ENCODE results near the gene MAP3K12. TPM values are rescaled to one million over a fixed set of nuclear protein-coding genes. Genes with fewer than 3 reads are reported as not detected.

Gene MAP3K12
- total and polyA plus RNA-seq, 2 of the 13 experiments (the other 11 are each of a cell fraction or from before 2014, with no cell fraction given): 0.20 to 1.1 TPM

- H4K20me1 ChIP-seq (ENCODE audit: insufficient read depth, low read length): peaks cover 53% of the 10 kb centered on the region
- H3K36me3 ChIP-seq (replicated peaks in 1 of 2; ENCODE audit: control insufficient read depth in 1 of 2, insufficient read depth in 2 of 2, low read length in 2 of 2): peaks cover 20 to 52% of the 10 kb centered on the region in 2 experiments
- peaks cover 34% of the 10 kb centered on the region for H3K4me1 ChIP-seq (ENCODE audit: insufficient read depth, low read length)
- peaks cover 56% of the 10 kb centered on the region for H3K79me2 ChIP-seq (ENCODE audit: insufficient read depth, low read length)
- intact Hi-C loops (cut with micrococcal nuclease; ENCODE audit: unreplicated experiment): no loop called here
- H3K4me2 ChIP-seq (ENCODE audit: low read depth, low read length): peak overlapping the region; percentile 91
- BruUV-seq (replicated peaks): no TSS peak
- H3K27ac ChIP-seq (ENCODE audit: extremely low read length, insufficient read depth, low read length): no peak overlapping the region
- TF ChIP-seq POLR2A (IDR thresholded peaks at IDR 0.05; ENCODE audit: insufficient read depth in 1 of 2, low read depth in 2 of 2, low read length in 2 of 2): peak in 1 of 2 experiments; percentile 11; a peak in 1 of 4 replicates
- peak; percentile 46; the same call in 1 of the 2 replicates for TF ChIP-seq MBD4 (IDR thresholded peaks at IDR 0.05; ENCODE audit: borderline replicate concordance, low read length)
- peak; percentile 31; the same call in 1 of the 2 replicates for TF ChIP-seq POLR2AphosphoS5 (IDR thresholded peaks at IDR 0.05; ENCODE audit: low read depth, low read length)
- TF ChIP-seq POLR2AphosphoS2 (IDR thresholded peaks at IDR 0.05; ENCODE audit: low read depth, low read length): peak; percentile 30; the same call in 1 of the 2 replicates
- TF ChIP-seq FOXA1 (IDR thresholded peaks at IDR 0.05): no peak
- TF ChIP-seq FOXA1 (CRISPR knock-in tag; IDR thresholded peaks at IDR 0.05): no peak
- no peak overlapping the region for H2AFZ ChIP-seq (ENCODE audit: low read length)
- CTCF ChIA-PET (ENCODE audit: low intra/inter-chr PET ratio, low total read pairs): no interaction called here
- FAIRE-seq (no peak), DNase-seq (ENCODE audit: low spot score) (no peak), ATAC-seq (no peak)
- 59% methylated on average over 6 of the region's 6 CpGs for WGBS (ENCODE audit: low lambda C conversion rate)
- H3K4me3 ChIP-seq (replicated peaks in 1 of 3; ENCODE audit: insufficient read depth in 1 of 3, low read depth in 2 of 3, low read length in 3 of 3): peak overlapping the region; percentile 29 to 95 (median 77); a peak in 4 of 6 replicates
- in situ Hi-C loops (cut with HindIII; ENCODE audit: extremely low pct_ligation_motif_present, low pct_unique_long_range_greater_than_20kb): no loop called here
- POLR2A ChIA-PET: interaction anchor here (1.0 to 2.8 kb wide), 6 partner anchors 8 to 75 kb away, joined by 3 to 9 read pairs (median 6); partner anchors contain the start of genes PRR13, SP1 and TARBP2
- peak overlapping the region; percentile 92 for H3K9ac ChIP-seq (ENCODE audit: insufficient read depth, low read depth, low read length)
- no peaks in the 10 kb centered on the region for H3K9me3 ChIP-seq (ENCODE audit: low read length)
- H3K27me3 ChIP-seq (ENCODE audit: control insufficient read depth in 1 of 2, insufficient read depth in 2 of 2, low read length in 2 of 2): no peaks in the 10 kb centered on the region
Measured at GRCh38 chr12:53453953-53454640, 45.2 kb downstream of the MAP3K12 start.

- H3K9me3 ChIP-seq (ENCODE audit: low read length): no peaks in the 10 kb centered on the region
- peaks cover 48% of the 10 kb centered on the region for H3K79me2 ChIP-seq (ENCODE audit: insufficient read depth, low read length)
- BruUV-seq (replicated peaks): no TSS peak
- intact Hi-C loops (cut with micrococcal nuclease; ENCODE audit: unreplicated experiment): no loop called here
- H3K36me3 ChIP-seq (replicated peaks in 1 of 2; ENCODE audit: control insufficient read depth in 1 of 2, insufficient read depth in 2 of 2, low read length in 2 of 2): peaks cover 19 to 37% of the 10 kb centered on the region in 2 experiments
- CTCF ChIA-PET (ENCODE audit: low intra/inter-chr PET ratio, low total read pairs): no interaction called here
- ATAC-seq (peak; percentile 74), DNase-seq (ENCODE audit: low spot score) (peak; percentile 72), FAIRE-seq (no peak)
- H3K4me1 ChIP-seq (ENCODE audit: insufficient read depth, low read length): peaks cover 34% of the 10 kb centered on the region
- WGBS (ENCODE audit: low lambda C conversion rate): 1% methylated on average over 53 of the region's 82 CpGs
- no peaks in the 10 kb centered on the region for H3K27me3 ChIP-seq (ENCODE audit: control insufficient read depth in 1 of 2, insufficient read depth in 2 of 2, low read length in 2 of 2)
- H3K4me3 ChIP-seq (replicated peaks in 1 of 3; ENCODE audit: insufficient read depth in 1 of 3, low read depth in 2 of 3, low read length in 3 of 3): peak overlapping the region; percentile 77 to 97 (median 95)
- H3K27ac ChIP-seq (ENCODE audit: extremely low read length, insufficient read depth, low read length): peak overlapping the region; percentile 92
- H3K4me2 ChIP-seq (ENCODE audit: low read depth, low read length): peak overlapping the region; percentile 91
- in situ Hi-C loops (cut with HindIII; ENCODE audit: extremely low pct_ligation_motif_present, low pct_unique_long_range_greater_than_20kb): no loop called here
- peaks cover 45% of the 10 kb centered on the region for H4K20me1 ChIP-seq (ENCODE audit: insufficient read depth, low read length)
- peak overlapping the region; percentile 92 for H3K9ac ChIP-seq (ENCODE audit: insufficient read depth, low read depth, low read length)
- POLR2A ChIA-PET: interaction anchor here (1.0 to 2.8 kb wide), 3 partner anchors 10 to 49 kb away, joined by 3 to 9 read pairs (median 4); partner anchors contain the start of gene TARBP2
- no peak overlapping the region for H2AFZ ChIP-seq (ENCODE audit: low read length)
- TF ChIP-seq ZNF768 (CRISPR knock-in tag; IDR thresholded peaks at IDR 0.05) (peak; percentile 70; the same call in 1 of the 2 replicates), ZC3H13 (CRISPR knock-in tag; IDR thresholded peaks at IDR 0.05) (no peak), ZNF792 (CRISPR knock-in tag; IDR thresholded peaks at IDR 0.05) (no peak), NRL (CRISPR knock-in tag; IDR thresholded peaks at IDR 0.05; ENCODE audit: borderline replicate concordance) (peak; percentile 43; the same call in 1 of the 2 replicates), NFIB (CRISPR knock-in tag; IDR thresholded peaks at IDR 0.05; ENCODE audit: borderline replicate concordance) (no peak), YY1 (IDR thresholded peaks at IDR 0.05; ENCODE audit: insufficient read depth, insufficient replicate concordance, low read depth, low read length) (peak; percentile 53), PHF8 (CRISPR knock-in tag; IDR thresholded peaks at IDR 0.05) (peak; percentile 99), ZFP36L1 (CRISPR knock-in tag; IDR thresholded peaks at IDR 0.05) (no peak)
- TF ChIP-seq, protein P1, sequence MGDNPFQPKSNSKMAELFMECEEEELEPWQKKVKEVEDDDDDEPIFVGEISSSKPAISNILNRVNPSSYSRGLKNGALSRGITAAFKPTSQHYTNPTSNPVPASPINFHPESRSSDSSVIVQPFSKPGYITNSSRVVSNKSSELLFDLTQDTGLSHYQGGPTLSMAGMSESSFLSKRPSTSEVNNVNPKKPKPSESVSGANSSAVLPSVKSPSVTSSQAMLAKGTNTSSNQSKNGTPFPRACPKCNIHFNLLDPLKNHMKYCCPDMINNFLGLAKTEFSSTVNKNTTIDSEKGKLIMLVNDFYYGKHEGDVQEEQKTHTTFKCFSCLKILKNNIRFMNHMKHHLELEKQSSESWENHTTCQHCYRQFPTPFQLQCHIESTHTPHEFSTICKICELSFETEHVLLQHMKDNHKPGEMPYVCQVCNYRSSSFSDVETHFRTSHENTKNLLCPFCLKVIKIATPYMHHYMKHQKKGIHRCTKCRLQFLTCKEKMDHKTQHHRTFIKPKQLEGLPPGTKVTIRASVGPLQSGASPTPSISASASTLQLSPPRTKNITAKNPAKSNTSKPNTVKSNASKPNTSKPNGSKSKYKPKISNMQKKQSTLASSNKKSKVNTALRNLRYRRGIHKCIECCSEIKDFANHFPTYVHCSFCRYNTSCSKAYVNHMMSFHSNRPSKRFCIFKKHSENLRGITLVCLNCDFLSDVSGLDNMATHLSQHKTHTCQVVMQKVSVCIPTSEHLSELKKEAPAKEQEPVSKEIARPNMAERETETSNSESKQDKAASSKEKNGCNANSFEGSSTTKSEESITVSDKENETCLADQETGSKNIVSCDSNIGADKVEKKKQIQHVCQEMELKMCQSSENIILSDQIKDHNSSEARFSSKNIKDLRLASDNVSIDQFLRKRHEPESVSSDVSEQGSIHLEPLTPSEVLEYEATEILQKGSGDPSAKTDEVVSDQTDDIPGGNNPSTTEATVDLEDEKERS (CRISPR knock-in tag; IDR thresholded peaks at IDR 0.05): no peak
Measured at GRCh38 chr12:53452159-53453077, 46.8 kb downstream of the MAP3K12 start.

Measured in HepG2 (cell line).